Adrenal gland (tissue), 12 donors: ENCODE measurements around the gene ROR2. TPM values are rescaled to one million over a fixed set of nuclear protein-coding genes. Genes with fewer than 3 reads are reported as not detected.

Source experiments
- DNase-seq, 7 donors: peaks; one replicate each; pipeline ENCODE4 v3.0.0-alpha.2; 2019 to 2020
- H3K27ac ChIP-seq, 5 donors: fragments of 200-600 bp; sonication (generic) in 4 of 5; 1 replicate in 3 of 5; 2 replicates in 2 of 5; pipeline versions ENCODE4 v1.5.1 to v1.8.0; 2016 to 2020; ENCODE audit warnings: mild to moderate bottlenecking in 1 of 5
- H3K27me3 ChIP-seq: fragments of 200-600 bp; 2 replicates; pipeline ENCODE4 v1.8.0; 2021
- H3K36me3 ChIP-seq, 2 donors: fragments of 200-600 bp; replicated peaks in 1 of 2; 1 replicate in 1 of 2; 2 replicates in 1 of 2; pipeline versions ENCODE4 v1.5.1 to v1.8.0; 2018 to 2022
- H3K4me1 ChIP-seq, 2 donors: fragments of 200-600 bp; replicated peaks in 1 of 2; 1 replicate in 1 of 2; 2 replicates in 1 of 2; pipeline versions ENCODE4 v1.5.1 to v1.8.0; 2018 to 2021
- H3K4me3 ChIP-seq, 4 donors: fragments of 200-600 bp; sonication (generic) in 3 of 4; one replicate each; pipeline ENCODE4 v1.5.1; 2016 to 2018
- H3K9me3 ChIP-seq, 3 donors: fragments of 200-600 bp; sonication (generic) in 1 of 3; replicated peaks in 1 of 3; 1 replicate in 2 of 3; 2 replicates in 1 of 3; pipeline versions ENCODE4 v1.5.1 to v1.8.0; 2016 to 2021
- POLR2A ChIP-seq, 2 donors: fragments of 450-650 bp; IDR thresholded peaks; one replicate each; pipeline ENCODE4 v1.6.1; 2017; ENCODE audit warnings: antibody characterized with exemption in 2 of 2, mild to moderate bottlenecking in 2 of 2, moderate library complexity in 1 of 2
- WGBS, 4 donors: extraction: QIAGEN DNeasy Blood & Tissue Kit in 2 of 4; methylation state at CpG; one replicate each; pipeline versions ENCODE4 v1.1.5 to v1.1.7; 2013 to 2017; 5-methylcytosine and 5-hydroxymethylcytosine counted together
- intact Hi-C, 2 donors: fragments of 100-400 bp; cut with DNase I; formaldehyde crosslinking; loops; one replicate each; pipeline versions ENCODE4 v1.14.1 to v1.15.0; 2022 to 2023
- polyA plus RNA-seq, 3 donors: library from polyadenylated mRNA; stranded (reverse); fragments of 200-250 nt in 2 of 3; fragments of 350-450 nt in 1 of 3; fragmentation: Illumina TruSeq in 1 of 3; extraction: RNeasy Lipid Tissue Mini Kit (QIAGEN cat#74804) in 1 of 3; gene quantifications; one replicate each; pipeline ENCODE4 v1.2.3, GENCODE V29; 2013 to 2014
- total RNA-seq, 9 donors: library from RNA; depleted of rRNA in 4 of 9; stranded (reverse); fragments of >200 nt in 4 of 9; fragments of 120-200 nt in 1 of 9; fragmentation: NEBNext Ultra II Directional in 1 of 9; extraction: Animal tissue kit (Norgen Biotek cat#: 25700) in 1 of 9; gene quantifications; one replicate each; pipeline versions ENCODE4 v1.1.0 to v1.2.4, GENCODE V29; 2013 to 2023
- TF ChIP-seq, protein P1 (sequence below), 6 experiments: fragments of 450-650 bp in 4 of 6; fragments of 200-600 bp in 2 of 6; sonication (generic) in 1 of 6; IDR thresholded peaks; 1 replicate in 5 of 6; 2 replicates in 1 of 6; pipeline versions ENCODE4 v1.5.1 to v1.8.0; 2016 to 2021; ENCODE audit warnings: antibody characterized with exemption in 6 of 6, mild to moderate bottlenecking in 2 of 6, moderate library complexity in 1 of 6
- donor health status: healthy with polysubstance abuse.
- donor health status: Bipolar disorder and iron deficiency.
- donor health status: DM: yes; HTN: yes; CAD: no.
- donor health status: DM: no; HTN: no; CAD: no.
- donor health status: DM: no; HTN: no; CAD: no.
- donor health status: DM: yes; HTN: yes; CAD: no.

The ROR2 gene
- total and polyA plus RNA-seq, 12 donors: 3.9 to 23.9 (median 11.4) TPM

DNA sequence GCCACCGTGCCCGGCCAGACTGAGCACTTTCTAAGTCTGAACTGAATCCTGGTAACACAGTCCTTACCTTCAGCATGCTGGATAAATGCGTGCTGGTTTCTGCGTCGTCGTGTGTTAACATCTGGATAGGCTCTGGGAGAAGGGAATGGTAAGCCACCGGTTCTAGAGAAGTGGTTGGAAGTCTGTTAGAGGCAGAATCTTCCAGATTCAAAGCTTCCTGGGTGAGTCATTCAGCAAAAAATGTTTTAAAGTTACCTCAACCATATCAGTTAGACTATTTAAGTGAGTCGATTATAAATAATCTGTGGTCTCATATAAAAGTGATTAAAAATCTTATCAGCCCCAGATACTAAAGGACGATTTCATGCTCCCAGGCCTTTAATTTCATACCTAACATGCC lies 269.9 kb downstream of the ROR2 start:
- Histone ChIP-seq H3K4me3 (no peak overlapping the region), H3K4me1 (peaks cover 0 to 5% of the 10 kb centered on the region in 2 donors), H3K9me3 (no peaks in the 10 kb centered on the region), H3K27me3 (no peaks in the 10 kb centered on the region), H3K27ac (no peak overlapping the region), H3K36me3 (no peaks in the 10 kb centered on the region)
- DNase-seq: no peak
- intact Hi-C loops: loop anchor here in 1 of 2 donors (5.0 kb wide), 1 partner anchor 768 kb away; no protein-coding TSS in a partner anchor
- WGBS, 4 donors: 93 to 95% (median 94%) methylated on average over 7 to 9 of the region's 9 CpGs
- TF ChIP-seq, protein P1, sequence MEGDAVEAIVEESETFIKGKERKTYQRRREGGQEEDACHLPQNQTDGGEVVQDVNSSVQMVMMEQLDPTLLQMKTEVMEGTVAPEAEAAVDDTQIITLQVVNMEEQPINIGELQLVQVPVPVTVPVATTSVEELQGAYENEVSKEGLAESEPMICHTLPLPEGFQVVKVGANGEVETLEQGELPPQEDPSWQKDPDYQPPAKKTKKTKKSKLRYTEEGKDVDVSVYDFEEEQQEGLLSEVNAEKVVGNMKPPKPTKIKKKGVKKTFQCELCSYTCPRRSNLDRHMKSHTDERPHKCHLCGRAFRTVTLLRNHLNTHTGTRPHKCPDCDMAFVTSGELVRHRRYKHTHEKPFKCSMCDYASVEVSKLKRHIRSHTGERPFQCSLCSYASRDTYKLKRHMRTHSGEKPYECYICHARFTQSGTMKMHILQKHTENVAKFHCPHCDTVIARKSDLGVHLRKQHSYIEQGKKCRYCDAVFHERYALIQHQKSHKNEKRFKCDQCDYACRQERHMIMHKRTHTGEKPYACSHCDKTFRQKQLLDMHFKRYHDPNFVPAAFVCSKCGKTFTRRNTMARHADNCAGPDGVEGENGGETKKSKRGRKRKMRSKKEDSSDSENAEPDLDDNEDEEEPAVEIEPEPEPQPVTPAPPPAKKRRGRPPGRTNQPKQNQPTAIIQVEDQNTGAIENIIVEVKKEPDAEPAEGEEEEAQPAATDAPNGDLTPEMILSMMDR (IDR thresholded peaks at IDR 0.05): no peak
- TF ChIP-seq POLR2A (IDR thresholded peaks at IDR 0.05): no peak

DNA sequence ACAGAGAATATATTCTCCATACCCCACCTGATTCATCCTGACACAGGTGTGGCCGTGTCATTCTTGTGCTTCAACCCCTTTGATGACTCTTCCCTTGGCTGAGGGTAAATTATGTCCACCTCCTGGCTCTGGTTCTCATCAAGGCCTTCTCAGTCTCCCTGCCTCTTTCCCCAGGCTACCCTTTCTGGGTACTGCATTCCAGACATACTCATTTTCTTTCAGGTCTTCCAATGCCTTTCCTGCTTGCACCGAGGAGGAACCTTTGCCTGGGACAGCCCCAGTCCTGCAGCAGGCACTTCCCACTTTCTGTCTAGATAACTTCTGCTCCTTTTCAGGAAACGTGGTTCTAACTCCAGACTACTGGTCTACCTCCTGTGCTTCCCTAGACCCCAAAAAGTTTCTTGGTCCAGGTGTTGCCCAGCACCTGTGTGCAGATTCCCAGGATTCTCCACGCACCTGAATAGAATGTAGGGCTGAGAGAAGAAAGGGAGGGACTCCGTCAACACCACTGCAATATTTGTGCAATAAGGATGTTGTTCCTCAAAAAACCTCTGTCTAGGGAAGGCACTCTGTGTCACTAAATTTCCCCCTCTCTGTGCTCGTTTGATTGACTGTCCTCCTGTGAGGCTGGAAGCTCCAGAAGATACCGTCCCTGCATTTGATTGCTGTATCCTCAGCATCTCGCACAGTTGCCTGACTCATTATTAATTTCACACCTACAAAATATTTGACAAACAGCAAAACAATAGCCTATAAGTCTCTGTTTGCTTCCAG lies 271.0 kb downstream of the ROR2 start:
- no peaks in the 10 kb centered on the region for H3K9me3 ChIP-seq
- DNase-seq: no peak
- no peaks in the 10 kb centered on the region for H3K27me3 ChIP-seq
- H3K4me3 ChIP-seq: no peak overlapping the region
- H3K27ac ChIP-seq: no peak overlapping the region
- intact Hi-C loops: no loop called here
- H3K36me3 ChIP-seq: no peaks in the 10 kb centered on the region
- H3K4me1 ChIP-seq: peaks cover 0 to 5% of the 10 kb centered on the region in 2 donors
- TF ChIP-seq, protein P1 (IDR thresholded peaks at IDR 0.05): no peak
- no peak for TF ChIP-seq POLR2A (IDR thresholded peaks at IDR 0.05)
- WGBS, 4 donors: 73 to 81% (median 79%) methylated on average over 8 of the region's 8 CpGs

DNA sequence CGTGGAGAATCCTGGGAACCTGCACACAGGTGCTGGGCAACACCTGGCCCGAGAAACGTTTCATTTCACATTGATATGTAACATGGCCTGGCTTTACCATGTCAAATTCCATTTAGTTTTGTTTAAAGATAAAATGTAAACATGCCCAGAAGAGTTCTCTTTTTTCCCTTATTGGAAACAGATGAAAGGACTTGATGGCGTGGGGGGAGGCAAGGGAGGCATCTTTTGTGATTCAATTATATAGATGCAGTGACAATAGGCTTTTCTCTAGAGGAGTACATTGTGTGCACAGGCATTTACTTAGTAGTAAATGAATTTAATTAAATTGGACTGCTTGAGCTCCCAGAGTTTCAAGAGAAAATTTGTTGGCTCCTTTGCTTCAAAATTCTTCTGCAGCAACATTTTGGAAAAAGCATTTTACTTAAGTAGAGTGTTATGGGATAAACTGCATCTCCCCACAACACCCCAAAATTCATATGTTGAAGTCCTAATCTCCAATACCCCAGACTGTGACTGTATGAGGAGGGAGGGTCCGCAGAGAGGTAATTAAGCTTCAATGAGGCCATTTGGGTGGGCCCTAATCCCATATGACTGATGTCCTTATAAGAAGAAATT lies 272.1 kb downstream of the ROR2 start:
- WGBS, 4 donors: 64 to 80% (median 75%) methylated on average over 5 of the region's 5 CpGs
- no peak for DNase-seq
- Histone ChIP-seq H3K36me3 (no peaks in the 10 kb centered on the region), H3K27me3 (no peaks in the 10 kb centered on the region), H3K9me3 (no peaks in the 10 kb centered on the region), H3K4me1 (peaks cover 0 to 5% of the 10 kb centered on the region in 2 donors), H3K4me3 (no peak overlapping the region), H3K27ac (no peak overlapping the region)
- intact Hi-C loops: no loop called here
- TF ChIP-seq POLR2A (IDR thresholded peaks at IDR 0.05): no peak
- TF ChIP-seq, protein P1 (IDR thresholded peaks at IDR 0.05): no peak

DNA sequence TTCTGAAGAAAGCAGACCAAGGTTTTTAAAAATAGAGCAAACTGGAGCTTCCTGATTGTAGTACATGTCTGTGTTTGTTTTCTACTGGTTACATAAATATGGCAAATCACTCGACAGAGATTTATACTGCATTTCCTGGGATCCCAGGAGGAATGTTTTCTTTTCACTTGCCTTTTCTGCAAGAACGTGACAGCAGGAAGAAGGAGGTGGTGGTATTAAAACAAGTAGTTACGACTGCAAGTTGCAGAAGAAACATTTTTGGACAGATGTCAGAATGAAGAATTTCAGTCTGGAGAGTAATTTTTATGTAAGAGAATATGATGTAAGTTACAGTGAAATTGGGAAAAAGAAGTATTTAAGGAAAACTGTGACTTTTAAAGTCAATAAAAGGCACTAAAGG lies 272.7 kb downstream of the ROR2 start:
- Histone ChIP-seq H3K4me3 (no peak overlapping the region), H3K9me3 (no peaks in the 10 kb centered on the region), H3K4me1 (peaks cover 0 to 5% of the 10 kb centered on the region in 2 donors), H3K27ac (no peak overlapping the region), H3K27me3 (no peaks in the 10 kb centered on the region), H3K36me3 (no peaks in the 10 kb centered on the region)
- 15 to 21% (median 20%) methylated on average over 3 of the region's 3 CpGs for WGBS, 4 donors
- intact Hi-C loops: no loop called here
- TF ChIP-seq POLR2A (IDR thresholded peaks at IDR 0.05): no peak
- TF ChIP-seq, protein P1 (IDR thresholded peaks at IDR 0.05): no peak
- no peak for DNase-seq
